ENCODE measurements around the gene PLEKHJ1.
A peak's percentile ranks its signal among the peaks of the same experiment; 100 is the strongest.

The PLEKHJ1 gene

DNA sequence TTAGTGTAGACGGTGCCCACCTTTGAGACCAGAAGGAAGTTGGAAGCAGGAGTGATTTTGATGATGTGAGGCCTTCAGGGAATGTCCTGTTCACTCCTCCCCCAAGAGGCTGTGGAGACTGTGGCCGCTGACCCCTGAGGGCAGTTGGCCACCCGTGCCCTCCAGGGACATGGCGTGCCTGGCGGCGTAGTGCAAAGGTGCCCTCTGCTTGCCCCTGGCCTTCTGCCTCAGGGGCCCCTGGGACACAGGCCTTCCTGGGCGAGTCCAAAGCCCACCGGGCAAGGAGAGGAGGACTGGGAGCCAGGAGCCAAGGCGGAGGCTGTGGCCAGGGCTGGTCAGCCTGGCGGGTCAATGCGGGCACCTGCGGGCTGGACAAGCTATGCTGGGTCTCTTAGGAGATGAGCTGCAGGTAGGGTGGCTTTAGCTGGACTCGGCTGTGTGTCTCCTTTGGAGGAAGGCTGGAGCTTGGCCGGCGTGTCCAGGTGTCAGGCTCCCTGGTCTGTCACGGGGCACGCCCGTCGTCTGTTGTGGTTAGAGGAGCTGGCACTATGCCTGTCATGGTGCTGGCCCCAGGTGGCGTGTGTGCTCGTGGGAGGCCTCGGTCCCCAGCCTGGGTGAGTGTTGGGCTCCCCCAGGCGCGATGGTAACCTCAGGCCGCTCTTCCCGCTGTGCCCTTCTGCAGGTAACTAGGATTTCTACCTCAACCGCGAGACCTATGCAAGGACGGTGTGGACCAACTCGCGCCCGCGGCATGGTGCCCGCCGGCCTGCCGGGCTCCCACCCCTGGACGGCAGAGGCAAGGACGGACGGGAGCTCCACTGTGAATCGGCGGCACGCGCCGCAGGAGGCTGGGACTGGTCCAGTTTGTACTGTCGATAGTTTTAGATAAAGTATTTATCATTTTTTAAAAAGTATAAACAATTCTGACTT lies 6.8 kb downstream of the PLEKHJ1 start:
- Histone ChIP-seq H3K27me3 (replicated peaks; ENCODE audit: control insufficient read depth, insufficient read depth, low read length) (no peaks in the 10 kb centered on the region), H3K9ac (ENCODE audit: low read length) (no peak overlapping the region), H3K4me1 (ENCODE audit: control insufficient read depth, insufficient read depth, low read length) (peaks cover 6% of the 10 kb centered on the region), H3K36me3 (ENCODE audit: control insufficient read depth, insufficient read depth, low read length, severe bottlenecking) (peaks cover 73% of the 10 kb centered on the region), H3K9me3 (ENCODE audit: control insufficient read depth, low read length) (no peaks in the 10 kb centered on the region), H3K4me3 (ENCODE audit: low read length) (no peak overlapping the region)
- DNase-seq (ENCODE audit: low read depth), result no peak

DNA sequence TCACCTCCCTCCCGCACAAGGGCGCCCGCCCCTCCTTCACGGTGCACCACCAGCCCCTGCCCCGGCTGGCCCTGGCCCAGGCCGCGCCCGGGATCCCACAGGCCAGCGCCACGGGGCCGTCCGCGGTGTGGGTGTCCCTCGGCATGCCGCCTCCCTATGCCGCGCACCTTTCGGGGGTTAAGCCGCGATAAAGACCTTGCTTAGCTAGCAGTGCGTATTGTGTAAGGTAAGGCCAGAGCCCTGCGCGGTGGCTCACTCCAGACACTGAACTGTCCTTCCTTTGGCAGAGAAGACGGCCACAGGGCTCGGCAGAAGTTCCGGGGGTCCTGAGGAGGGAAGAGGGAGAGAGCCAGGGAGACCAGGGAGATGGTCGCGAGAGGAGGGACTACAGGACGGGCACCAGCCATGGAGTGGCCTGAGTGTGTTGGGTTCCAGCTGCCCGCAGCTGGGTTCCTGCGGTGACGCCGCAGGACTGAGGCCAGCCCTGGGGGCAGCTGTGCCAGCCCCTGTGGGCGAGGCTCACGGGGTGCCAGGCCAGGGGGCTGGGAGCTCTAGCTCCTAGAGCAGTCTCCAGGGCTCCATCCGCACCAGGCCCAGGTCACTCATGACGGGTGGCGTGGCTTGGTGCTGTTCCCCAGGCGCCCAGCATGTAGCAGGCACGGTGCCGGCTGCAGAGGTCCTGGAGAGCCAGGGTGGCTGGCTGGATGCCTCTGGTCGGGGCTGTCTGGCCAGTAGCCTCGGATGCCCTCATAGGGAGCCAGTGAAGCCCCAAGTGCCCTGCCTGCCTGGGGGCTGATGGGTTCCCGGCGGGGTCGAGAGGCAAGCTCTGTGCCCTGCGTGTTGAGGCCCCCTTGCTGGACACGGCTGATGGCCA lies 7.7 kb downstream of the PLEKHJ1 start:
- H3K9me3 ChIP-seq (ENCODE audit: control insufficient read depth, low read length), result no peaks in the 10 kb centered on the region
- H3K36me3 ChIP-seq (ENCODE audit: control insufficient read depth, insufficient read depth, low read length, severe bottlenecking), result peaks cover 75% of the 10 kb centered on the region
- no peaks in the 10 kb centered on the region for H3K27me3 ChIP-seq (replicated peaks; ENCODE audit: control insufficient read depth, insufficient read depth, low read length)
- no peak for DNase-seq (ENCODE audit: low read depth)
- H3K9ac ChIP-seq (ENCODE audit: low read length), result no peak overlapping the region
- no peak overlapping the region for H3K4me3 ChIP-seq (ENCODE audit: low read length)
- peaks cover 4% of the 10 kb centered on the region for H3K4me1 ChIP-seq (ENCODE audit: control insufficient read depth, insufficient read depth, low read length)

DNA sequence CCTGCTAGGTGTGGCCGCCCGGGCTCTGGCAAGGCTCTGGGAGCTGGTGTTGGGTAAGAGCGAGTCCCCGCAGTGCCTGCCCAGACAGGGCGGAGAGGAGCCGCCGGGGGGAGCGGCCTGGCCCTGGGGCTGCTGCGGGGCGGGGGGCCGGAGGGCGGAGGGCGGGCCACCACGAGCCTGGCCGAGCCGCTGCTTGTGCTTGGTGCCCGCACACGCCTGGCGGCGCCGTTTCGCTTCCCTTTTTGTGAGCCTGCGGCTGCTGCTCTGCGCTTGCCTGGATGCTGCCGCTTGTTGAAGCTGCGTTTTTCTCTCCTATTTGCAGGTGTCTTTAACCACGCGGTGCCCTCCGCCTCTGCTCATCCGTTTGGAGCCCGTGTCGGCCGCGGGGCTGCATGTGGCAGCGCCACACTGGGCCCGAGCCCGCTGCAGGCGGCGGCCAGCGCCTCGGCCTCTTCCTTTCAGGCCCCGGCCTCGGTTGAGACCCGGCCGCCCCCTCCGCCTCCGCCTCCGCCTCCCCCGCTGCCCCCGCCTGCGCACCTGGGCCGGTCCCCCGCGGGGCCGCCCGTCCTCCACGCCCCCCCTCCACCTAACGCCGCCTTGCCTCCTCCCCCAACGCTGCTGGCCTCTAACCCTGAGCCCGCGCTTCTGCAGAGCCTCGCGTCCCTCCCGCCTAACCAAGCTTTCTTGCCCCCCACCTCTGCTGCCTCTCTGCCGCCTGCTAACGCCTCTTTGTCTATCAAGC lies 8.5 kb downstream of the PLEKHJ1 start:
- no peak overlapping the region for H3K9ac ChIP-seq (ENCODE audit: low read length)
- no peaks in the 10 kb centered on the region for H3K27me3 ChIP-seq (replicated peaks; ENCODE audit: control insufficient read depth, insufficient read depth, low read length)
- H3K9me3 ChIP-seq (ENCODE audit: control insufficient read depth, low read length), result no peaks in the 10 kb centered on the region
- DNase-seq (ENCODE audit: low read depth), result no peak
- H3K4me1 ChIP-seq (ENCODE audit: control insufficient read depth, insufficient read depth, low read length), result peaks cover 4% of the 10 kb centered on the region
- peaks cover 67% of the 10 kb centered on the region for H3K36me3 ChIP-seq (ENCODE audit: control insufficient read depth, insufficient read depth, low read length, severe bottlenecking)
- H3K4me3 ChIP-seq (ENCODE audit: low read length), result no peak overlapping the region

DNA sequence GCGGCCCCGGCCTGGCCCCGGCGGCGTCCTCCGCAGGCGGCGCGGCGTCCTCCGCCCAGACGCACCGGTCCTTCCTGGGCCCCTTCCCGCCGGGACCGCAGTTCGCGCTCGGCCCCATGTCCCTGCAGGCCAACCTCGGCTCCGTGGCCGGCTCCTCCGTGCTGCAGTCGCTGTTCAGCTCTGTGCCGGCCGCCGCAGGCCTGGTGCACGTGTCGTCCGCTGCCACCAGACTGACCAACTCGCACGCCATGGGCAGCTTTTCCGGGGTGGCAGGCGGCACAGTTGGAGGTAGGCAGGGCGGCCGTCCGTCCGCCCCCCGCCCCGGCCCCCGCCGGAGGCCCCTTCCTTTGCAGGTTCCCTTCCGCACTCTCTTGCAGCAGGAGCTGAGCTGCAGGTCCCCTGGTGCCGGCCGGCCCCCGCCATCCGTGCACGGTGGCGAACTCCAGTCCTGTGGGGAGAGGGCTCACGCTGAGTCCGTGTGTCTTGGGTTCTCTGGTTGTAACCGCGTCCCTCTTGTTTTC lies 9.2 kb downstream of the PLEKHJ1 start:
- H3K4me1 ChIP-seq (ENCODE audit: control insufficient read depth, insufficient read depth, low read length), result peaks cover 4% of the 10 kb centered on the region
- no peak for DNase-seq (ENCODE audit: low read depth)
- H3K9ac ChIP-seq (ENCODE audit: low read length), result no peak overlapping the region

GRCh38 chr19:2226051-2226839 lies 9.9 kb downstream of the PLEKHJ1 start:
- no peak for DNase-seq (ENCODE audit: low read depth)
- Histone ChIP-seq H3K4me1 (ENCODE audit: control insufficient read depth, insufficient read depth, low read length) (peaks cover 10% of the 10 kb centered on the region), H3K27me3 (replicated peaks; ENCODE audit: control insufficient read depth, insufficient read depth, low read length) (no peaks in the 10 kb centered on the region), H3K36me3 (ENCODE audit: control insufficient read depth, insufficient read depth, low read length, severe bottlenecking) (peaks cover 63% of the 10 kb centered on the region), H3K9ac (ENCODE audit: low read length) (no peak overlapping the region), H3K4me3 (ENCODE audit: low read length) (no peak overlapping the region), H3K9me3 (ENCODE audit: control insufficient read depth, low read length) (no peaks in the 10 kb centered on the region)

More for the DNA sequence above, 9.2 kb downstream of the PLEKHJ1 start:
- peaks cover 63% of the 10 kb centered on the region for H3K36me3 ChIP-seq (ENCODE audit: control insufficient read depth, insufficient read depth, low read length, severe bottlenecking)
- H3K27me3 ChIP-seq (replicated peaks; ENCODE audit: control insufficient read depth, insufficient read depth, low read length), result no peaks in the 10 kb centered on the region
- no peak overlapping the region for H3K4me3 ChIP-seq (ENCODE audit: low read length)
- H3K9me3 ChIP-seq (ENCODE audit: control insufficient read depth, low read length), result no peaks in the 10 kb centered on the region

DNA sequence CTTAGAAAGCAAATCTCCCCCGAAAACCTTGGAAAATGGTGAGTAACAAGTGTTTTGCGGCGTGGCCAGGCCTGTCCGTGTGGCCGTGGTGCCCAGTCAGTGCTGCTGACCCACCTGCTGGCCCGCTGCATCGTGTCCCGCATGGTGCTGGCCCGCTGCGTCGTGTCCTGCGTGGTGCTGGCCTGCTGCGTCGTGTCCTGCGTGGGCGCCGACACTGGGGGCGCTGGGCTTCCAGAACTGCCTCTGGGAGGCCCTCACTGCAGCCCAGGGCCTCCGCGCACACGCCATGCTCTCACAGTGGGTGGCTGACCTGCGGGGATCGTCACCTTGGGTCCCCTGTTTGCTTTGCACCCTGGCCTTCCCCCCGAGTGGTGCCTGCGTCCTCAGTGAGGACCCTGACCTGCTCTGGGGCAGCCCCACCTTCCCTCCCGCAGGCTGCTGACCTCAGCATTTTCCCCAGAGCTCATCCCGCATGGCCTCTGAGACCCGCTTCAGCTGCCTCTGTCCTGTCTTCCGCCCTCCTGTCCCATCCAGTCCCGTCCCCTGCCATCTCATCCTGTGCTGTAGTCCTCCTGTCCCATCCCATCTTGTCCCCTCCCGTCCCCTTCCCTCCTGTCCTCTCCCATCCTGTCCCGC lies 10.6 kb downstream of the PLEKHJ1 start:
- Histone ChIP-seq H3K9me3 (ENCODE audit: control insufficient read depth, low read length) (no peaks in the 10 kb centered on the region), H3K4me1 (ENCODE audit: control insufficient read depth, insufficient read depth, low read length) (peaks cover 14% of the 10 kb centered on the region), H3K27me3 (replicated peaks; ENCODE audit: control insufficient read depth, insufficient read depth, low read length) (no peaks in the 10 kb centered on the region), H3K4me3 (ENCODE audit: low read length) (no peak overlapping the region), H3K36me3 (ENCODE audit: control insufficient read depth, insufficient read depth, low read length, severe bottlenecking) (peaks cover 61% of the 10 kb centered on the region), H3K9ac (ENCODE audit: low read length) (no peak overlapping the region)
- DNase-seq (ENCODE audit: low read depth), result no peak

DNA sequence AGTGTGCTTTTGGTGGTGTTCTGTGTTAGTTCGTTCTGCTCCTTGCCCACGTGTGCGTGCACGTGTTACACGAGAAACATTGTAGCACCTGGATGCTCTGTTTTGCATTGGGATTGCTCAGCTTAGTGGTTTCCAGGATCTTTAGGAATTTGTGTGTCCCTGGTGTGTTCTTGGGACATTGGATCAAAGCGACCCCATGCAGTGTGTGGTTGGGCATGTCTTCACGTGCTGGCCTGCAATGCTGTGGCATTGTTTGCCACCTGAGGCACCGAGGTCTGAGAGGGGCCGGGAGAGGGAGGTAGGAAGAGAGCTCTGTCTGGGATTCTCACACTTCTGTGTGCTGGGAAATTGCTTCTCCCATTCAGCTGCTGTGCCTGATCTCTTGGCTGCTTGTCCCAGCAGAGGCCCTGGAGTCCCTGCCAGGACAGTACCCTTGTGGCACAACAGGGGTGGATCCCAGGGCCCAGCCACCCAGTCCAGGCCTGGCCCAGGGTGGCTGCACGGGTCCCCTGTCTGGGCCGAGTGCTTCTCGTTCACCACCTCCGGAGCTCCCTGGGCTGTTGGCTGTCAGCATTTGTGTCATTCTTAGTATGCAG lies 11.3 kb downstream of the PLEKHJ1 start:
- Histone ChIP-seq H3K9me3 (ENCODE audit: control insufficient read depth, low read length) (no peaks in the 10 kb centered on the region), H3K4me1 (ENCODE audit: control insufficient read depth, insufficient read depth, low read length) (peaks cover 14% of the 10 kb centered on the region), H3K9ac (ENCODE audit: low read length) (peak overlapping the region; percentile 29), H3K4me3 (ENCODE audit: low read length) (no peak overlapping the region), H3K36me3 (ENCODE audit: control insufficient read depth, insufficient read depth, low read length, severe bottlenecking) (peaks cover 61% of the 10 kb centered on the region), H3K27me3 (replicated peaks; ENCODE audit: control insufficient read depth, insufficient read depth, low read length) (no peaks in the 10 kb centered on the region)
- DNase-seq (ENCODE audit: low read depth), result no peak

DNA sequence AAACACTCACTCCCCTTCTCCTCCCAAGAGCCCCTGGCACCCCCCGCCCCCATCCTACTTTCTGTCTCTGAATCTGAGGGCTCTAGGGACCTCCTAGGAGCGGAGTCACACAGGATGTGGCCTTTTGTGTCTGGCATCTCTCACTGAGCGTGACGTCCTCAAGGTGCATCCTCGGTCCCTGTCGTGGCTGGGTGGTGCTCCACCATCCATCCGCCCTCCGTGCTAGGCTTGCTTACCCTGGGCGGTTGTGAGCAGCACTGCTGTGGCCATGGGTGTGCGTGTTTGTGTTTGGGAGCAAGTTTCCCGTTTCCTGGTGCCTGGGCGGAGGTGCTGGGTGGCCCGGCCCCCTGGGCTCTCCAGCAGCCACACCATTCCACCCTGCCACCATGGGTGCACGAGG lies 12.2 kb downstream of the PLEKHJ1 start:
- H3K4me1 ChIP-seq (ENCODE audit: control insufficient read depth, insufficient read depth, low read length), result peaks cover 14% of the 10 kb centered on the region
- no peak for DNase-seq (ENCODE audit: low read depth)
- no peak overlapping the region for H3K4me3 ChIP-seq (ENCODE audit: low read length)
- H3K9ac ChIP-seq (ENCODE audit: low read length), result no peak overlapping the region
- peaks cover 54% of the 10 kb centered on the region for H3K36me3 ChIP-seq (ENCODE audit: control insufficient read depth, insufficient read depth, low read length, severe bottlenecking)
- no peaks in the 10 kb centered on the region for H3K9me3 ChIP-seq (ENCODE audit: control insufficient read depth, low read length)
- no peaks in the 10 kb centered on the region for H3K27me3 ChIP-seq (replicated peaks; ENCODE audit: control insufficient read depth, insufficient read depth, low read length)

DNA sequence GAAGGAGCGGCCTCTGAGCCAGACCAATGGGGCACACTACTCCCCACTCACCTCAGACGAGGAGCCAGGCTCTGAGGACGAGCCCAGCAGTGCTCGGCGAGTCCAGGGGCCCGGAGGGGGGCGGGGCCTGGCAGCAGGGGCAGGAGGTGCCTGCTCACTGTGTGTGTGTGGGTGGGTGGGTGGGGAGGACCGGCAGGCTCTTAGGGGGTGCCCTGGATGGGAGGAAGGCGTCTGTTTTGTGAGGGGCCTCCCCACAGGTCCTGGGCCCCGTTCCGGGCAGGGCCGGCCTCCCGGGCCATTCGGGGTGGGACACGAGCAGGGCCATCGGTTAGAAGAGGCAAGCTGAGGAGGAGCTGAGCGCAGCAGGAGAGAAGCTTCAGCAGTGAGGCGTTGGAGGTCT lies 12.7 kb downstream of the PLEKHJ1 start:
- no peak for DNase-seq (ENCODE audit: low read depth)
- H3K36me3 ChIP-seq (ENCODE audit: control insufficient read depth, insufficient read depth, low read length, severe bottlenecking), result peaks cover 48% of the 10 kb centered on the region
- H3K9ac ChIP-seq (ENCODE audit: low read length), result no peak overlapping the region
- peaks cover 14% of the 10 kb centered on the region for H3K4me1 ChIP-seq (ENCODE audit: control insufficient read depth, insufficient read depth, low read length)
- H3K9me3 ChIP-seq (ENCODE audit: control insufficient read depth, low read length), result no peaks in the 10 kb centered on the region
- H3K4me3 ChIP-seq (ENCODE audit: low read length), result no peak overlapping the region
- no peaks in the 10 kb centered on the region for H3K27me3 ChIP-seq (replicated peaks; ENCODE audit: control insufficient read depth, insufficient read depth, low read length)

GRCh38 chr19:2221918-2222317 lies 14.2 kb downstream of the PLEKHJ1 start:
- no peak for DNase-seq (ENCODE audit: low read depth)
- Histone ChIP-seq H3K4me3 (ENCODE audit: low read length) (no peak overlapping the region), H3K9me3 (ENCODE audit: control insufficient read depth, low read length) (no peaks in the 10 kb centered on the region), H3K27me3 (replicated peaks; ENCODE audit: control insufficient read depth, insufficient read depth, low read length) (no peaks in the 10 kb centered on the region), H3K36me3 (ENCODE audit: control insufficient read depth, insufficient read depth, low read length, severe bottlenecking) (peaks cover 56% of the 10 kb centered on the region), H3K4me1 (ENCODE audit: control insufficient read depth, insufficient read depth, low read length) (peaks cover 14% of the 10 kb centered on the region), H3K9ac (ENCODE audit: low read length) (peak overlapping the region; percentile 68)

Measured in adipocyte (in vitro differentiated cells).